ENCODE results near the gene ARHGEF38.

DNA sequence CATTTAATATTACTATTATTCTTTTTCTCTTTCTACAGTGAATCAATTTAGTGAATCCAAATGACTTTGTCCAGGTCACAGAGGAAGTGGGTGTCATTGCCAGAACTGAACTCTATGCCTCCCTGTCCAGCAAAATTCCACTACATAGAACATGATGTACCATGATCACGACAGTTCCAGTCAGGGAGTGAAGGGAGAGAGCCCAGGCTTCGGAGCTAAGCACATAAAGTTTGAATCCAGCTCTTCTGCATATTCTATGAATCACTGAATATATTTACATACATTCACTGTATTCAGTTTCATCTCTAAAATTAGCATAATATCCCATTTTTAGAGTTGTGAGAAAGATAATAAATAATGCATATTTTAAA is 17.4 kb downstream of the ARHGEF38 start:
- TF ChIP-seq, protein P1, sequence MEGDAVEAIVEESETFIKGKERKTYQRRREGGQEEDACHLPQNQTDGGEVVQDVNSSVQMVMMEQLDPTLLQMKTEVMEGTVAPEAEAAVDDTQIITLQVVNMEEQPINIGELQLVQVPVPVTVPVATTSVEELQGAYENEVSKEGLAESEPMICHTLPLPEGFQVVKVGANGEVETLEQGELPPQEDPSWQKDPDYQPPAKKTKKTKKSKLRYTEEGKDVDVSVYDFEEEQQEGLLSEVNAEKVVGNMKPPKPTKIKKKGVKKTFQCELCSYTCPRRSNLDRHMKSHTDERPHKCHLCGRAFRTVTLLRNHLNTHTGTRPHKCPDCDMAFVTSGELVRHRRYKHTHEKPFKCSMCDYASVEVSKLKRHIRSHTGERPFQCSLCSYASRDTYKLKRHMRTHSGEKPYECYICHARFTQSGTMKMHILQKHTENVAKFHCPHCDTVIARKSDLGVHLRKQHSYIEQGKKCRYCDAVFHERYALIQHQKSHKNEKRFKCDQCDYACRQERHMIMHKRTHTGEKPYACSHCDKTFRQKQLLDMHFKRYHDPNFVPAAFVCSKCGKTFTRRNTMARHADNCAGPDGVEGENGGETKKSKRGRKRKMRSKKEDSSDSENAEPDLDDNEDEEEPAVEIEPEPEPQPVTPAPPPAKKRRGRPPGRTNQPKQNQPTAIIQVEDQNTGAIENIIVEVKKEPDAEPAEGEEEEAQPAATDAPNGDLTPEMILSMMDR (IDR thresholded peaks at IDR 0.05), result no peak
- TF ChIP-seq POLR2AphosphoS5 (IDR thresholded peaks at IDR 0.05), result no peak
- TF ChIP-seq EP300 (IDR thresholded peaks at IDR 0.05), result no peak
- TF ChIP-seq POLR2A (IDR thresholded peaks at IDR 0.05), result no peak
